MCF 10A (cell line): ENCODE data around the gene ALDH9A1. TPM values are rescaled to one million over a fixed set of nuclear protein-coding genes. Genes with fewer than 3 reads are reported as not detected.
A peak's percentile ranks its signal among the peaks of the same experiment; 100 is the strongest.

Experiments used
- BruUV-seq: library from RNA; stranded (reverse); fragments of 400-500 nt; replicated peaks from 2 replicates; lab custom pipeline; 2021; lab: Mats Ljungman, UMichigan
- CTCF ChIA-PET: fragments of 300-600 bp; sonication (Branson Sonifier 250); formaldehyde crosslinking; extraction: SDS; loops from one replicate; lab custom pipeline; 2021; ENCODE audit warnings: antibody characterized with exemption, inconsistent platforms; lab: Yijun Ruan, JAX
- POLR2A ChIA-PET: fragments of 300-600, 350-650 bp; sonication (Branson Sonifier 250); formaldehyde crosslinking; extraction: SDS; loops from one replicate; lab custom pipeline; 2020; ENCODE audit warnings: antibody characterized with exemption, inconsistent platforms; lab: Yijun Ruan, JAX
- DNase-seq: peaks from one replicate; pipeline ENCODE4 v3.0.0-alpha.2; 2018; ENCODE audit not compliant: unreplicated experiment
- H3K27ac Mint-ChIP-seq: one replicate; pipeline ENCODE4 v1.8.0; 2022; ENCODE audit warnings: mild to moderate bottlenecking, low read depth, mixed read lengths; ENCODE audit not compliant: unreplicated experiment
- H3K27me3 Mint-ChIP-seq: one replicate; pipeline ENCODE4 v1.8.0; 2022; ENCODE audit warnings: mixed read lengths; ENCODE audit not compliant: insufficient read depth, unreplicated experiment
- H3K36me3 Mint-ChIP-seq: one replicate; pipeline ENCODE4 v1.8.0; 2022; ENCODE audit warnings: mild to moderate bottlenecking, moderate library complexity, mixed read lengths; ENCODE audit not compliant: insufficient read depth, unreplicated experiment
- H3K4me1 Mint-ChIP-seq: one replicate; pipeline ENCODE4 v1.8.0; 2022; ENCODE audit warnings: mixed read lengths; ENCODE audit not compliant: insufficient read depth, unreplicated experiment
- H3K4me3 Mint-ChIP-seq: one replicate; pipeline ENCODE4 v1.8.0; 2022; ENCODE audit warnings: mild to moderate bottlenecking, moderate library complexity, mixed read lengths; ENCODE audit not compliant: unreplicated experiment
- H3K9me3 Mint-ChIP-seq: one replicate; pipeline ENCODE4 v1.8.0; 2022; ENCODE audit warnings: mixed read lengths; ENCODE audit not compliant: unreplicated experiment
- intact Hi-C: fragments of 100-400 bp; cut with micrococcal nuclease; formaldehyde crosslinking; loops from 2 replicates; pipeline ENCODE4 v1.14.1; 2022
- total RNA-seq: library from RNA; stranded (reverse); gene quantifications from 2 replicates; pipeline ENCODE4 v1.2.3, GENCODE V29; 2022
- TF ChIP-seq, protein P1 (sequence below): fragments of 200-600 bp; IDR thresholded peaks from one replicate; pipeline ENCODE4 v1.8.0; 2022; ENCODE audit warnings: antibody characterized with exemption, mild to moderate bottlenecking; ENCODE audit not compliant: unreplicated experiment

The ALDH9A1 gene
- total RNA-seq, 1 experiment from 2014 or later = 67.1 TPM

DNA sequence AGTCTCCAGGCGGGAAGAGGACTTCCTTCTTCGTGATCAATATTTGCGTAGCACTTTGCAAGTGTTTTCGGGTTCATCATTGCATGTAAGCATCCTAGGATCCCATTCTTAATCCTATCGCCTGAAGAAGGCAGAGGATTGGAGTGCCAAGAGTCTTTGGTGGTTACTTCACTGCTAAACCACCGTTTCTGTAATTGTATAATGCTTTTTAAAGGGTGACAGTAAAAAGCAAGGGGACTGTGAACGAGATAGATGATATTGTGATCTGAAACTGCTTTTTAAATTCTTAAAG is 345 bp upstream of the ALDH9A1 start:
- TSS peak; percentile 42 for BruUV-seq
- intact Hi-C loops = loop anchor here (5.0 kb wide), 1 partner anchor 216 kb away; no protein-coding TSS in a partner anchor
- peak overlapping the region; percentile 80 for H3K27ac Mint-ChIP-seq
- CTCF ChIA-PET = interaction anchor here (0.6 to 5.4 kb wide), 15 partner anchors 14 to 810 kb away, joined by 3 to 62 read pairs (median 6); no protein-coding TSS in a partner anchor
- H3K27me3 Mint-ChIP-seq = no peaks in the 10 kb centered on the region
- no peak for DNase-seq
- H3K9me3 Mint-ChIP-seq = no peaks in the 10 kb centered on the region
- H3K4me1 Mint-ChIP-seq = peaks cover 11% of the 10 kb centered on the region
- TF ChIP-seq, protein P1, sequence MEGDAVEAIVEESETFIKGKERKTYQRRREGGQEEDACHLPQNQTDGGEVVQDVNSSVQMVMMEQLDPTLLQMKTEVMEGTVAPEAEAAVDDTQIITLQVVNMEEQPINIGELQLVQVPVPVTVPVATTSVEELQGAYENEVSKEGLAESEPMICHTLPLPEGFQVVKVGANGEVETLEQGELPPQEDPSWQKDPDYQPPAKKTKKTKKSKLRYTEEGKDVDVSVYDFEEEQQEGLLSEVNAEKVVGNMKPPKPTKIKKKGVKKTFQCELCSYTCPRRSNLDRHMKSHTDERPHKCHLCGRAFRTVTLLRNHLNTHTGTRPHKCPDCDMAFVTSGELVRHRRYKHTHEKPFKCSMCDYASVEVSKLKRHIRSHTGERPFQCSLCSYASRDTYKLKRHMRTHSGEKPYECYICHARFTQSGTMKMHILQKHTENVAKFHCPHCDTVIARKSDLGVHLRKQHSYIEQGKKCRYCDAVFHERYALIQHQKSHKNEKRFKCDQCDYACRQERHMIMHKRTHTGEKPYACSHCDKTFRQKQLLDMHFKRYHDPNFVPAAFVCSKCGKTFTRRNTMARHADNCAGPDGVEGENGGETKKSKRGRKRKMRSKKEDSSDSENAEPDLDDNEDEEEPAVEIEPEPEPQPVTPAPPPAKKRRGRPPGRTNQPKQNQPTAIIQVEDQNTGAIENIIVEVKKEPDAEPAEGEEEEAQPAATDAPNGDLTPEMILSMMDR = no peak
- peak overlapping the region; percentile 97 for H3K4me3 Mint-ChIP-seq
- peaks cover 20% of the 10 kb centered on the region for H3K36me3 Mint-ChIP-seq
- POLR2A ChIA-PET = interaction anchor here (0.6 to 4.5 kb wide), 19 partner anchors 9 to 1140 kb away, joined by 3 to 128 read pairs (median 7); partner anchors contain the start of genes MGST3, POGK and TMCO1

DNA sequence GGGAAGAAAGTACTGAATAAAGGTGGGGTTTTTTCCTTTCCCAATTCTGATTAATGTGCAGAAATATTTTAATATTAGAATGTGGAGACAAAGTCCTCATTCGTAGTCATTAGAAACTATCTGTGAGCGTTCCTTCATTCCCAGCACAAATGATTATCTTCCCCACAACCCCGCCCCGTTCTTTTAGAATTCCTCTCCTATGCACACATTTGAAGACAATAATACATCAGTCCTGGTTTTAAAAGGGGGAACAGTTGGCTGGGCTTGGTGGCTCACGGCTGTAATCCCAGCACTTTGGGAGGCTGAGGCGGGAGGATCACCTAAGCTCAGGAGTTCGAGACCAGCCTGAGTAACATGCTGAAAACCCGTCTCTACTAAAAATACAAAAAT is 876 bp downstream of the ALDH9A1 start:
- DNase-seq = peak; percentile 25
- CTCF ChIA-PET = interaction anchor here (0.6 to 5.4 kb wide), 36 partner anchors 9 to 385 kb away, joined by 3 to 62 read pairs (median 4); partner anchors contain the start of genes MGST3 and TMCO1

DNA sequence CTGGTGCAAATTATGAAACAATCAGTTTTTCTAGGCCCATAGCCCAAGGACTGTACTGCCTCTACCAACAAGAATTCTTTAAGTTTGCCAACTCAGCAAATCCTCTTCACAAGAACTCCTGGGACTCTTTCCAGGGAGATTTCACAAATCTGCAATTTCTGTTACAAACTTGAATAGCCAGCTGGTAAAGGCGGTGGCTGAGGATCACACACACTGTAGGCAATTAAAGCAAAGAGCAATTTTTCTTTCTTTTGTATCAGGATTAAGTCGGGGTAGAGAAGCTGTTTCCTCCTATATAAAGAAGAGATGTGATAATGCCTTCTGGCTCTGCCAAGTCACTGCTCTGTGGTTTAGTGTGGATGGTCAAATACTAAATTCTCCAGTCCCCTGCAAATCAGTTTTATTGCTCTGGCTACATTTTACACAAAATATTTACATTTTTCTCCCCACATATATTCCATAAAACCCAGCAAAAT is 1.7 kb downstream of the ALDH9A1 start:
- CTCF ChIA-PET = interaction anchor here (0.6 to 5.4 kb wide), 17 partner anchors 12 to 313 kb away, joined by 3 to 62 read pairs (median 4); no protein-coding TSS in a partner anchor
- Mint-ChIP-seq H3K4me3 (peak overlapping the region; percentile 97), H3K4me1 (peaks cover 11% of the 10 kb centered on the region), H3K27me3 (no peaks in the 10 kb centered on the region), H3K27ac (peak overlapping the region; percentile 80), H3K9me3 (no peaks in the 10 kb centered on the region), H3K36me3 (peaks cover 36% of the 10 kb centered on the region)
- intact Hi-C loops = loop anchor here (1.0 to 5.0 kb wide), 4 partner anchors 65 to 214 kb away; partner anchors contain the start of genes MGST3 and TMCO1
- no TSS peak for BruUV-seq
- DNase-seq = peak; percentile 95
- POLR2A ChIA-PET = interaction anchor here (0.6 to 4.5 kb wide), 22 partner anchors 8 to 219 kb away, joined by 3 to 128 read pairs (median 7); partner anchors contain the start of genes MGST3 and TMCO1
- TF ChIP-seq, protein P1 = no peak

More for the DNA sequence above, 876 bp downstream of the ALDH9A1 start:
- Mint-ChIP-seq H3K4me1 (peaks cover 11% of the 10 kb centered on the region), H3K27me3 (no peaks in the 10 kb centered on the region), H3K4me3 (peak overlapping the region; percentile 97), H3K27ac (peak overlapping the region; percentile 80), H3K9me3 (no peaks in the 10 kb centered on the region), H3K36me3 (peaks cover 29% of the 10 kb centered on the region)
- BruUV-seq = no TSS peak
- intact Hi-C loops = loop anchor here (2.0 to 5.0 kb wide), 2 partner anchors 71 to 215 kb away; partner anchors contain the start of gene TMCO1
- TF ChIP-seq, protein P1 = no peak
- POLR2A ChIA-PET = interaction anchor here (0.6 to 4.5 kb wide), 39 partner anchors 10 to 1179 kb away, joined by 3 to 128 read pairs (median 4); partner anchors contain the start of genes FAM78B, MGST3, POGK and TADA1

DNA sequence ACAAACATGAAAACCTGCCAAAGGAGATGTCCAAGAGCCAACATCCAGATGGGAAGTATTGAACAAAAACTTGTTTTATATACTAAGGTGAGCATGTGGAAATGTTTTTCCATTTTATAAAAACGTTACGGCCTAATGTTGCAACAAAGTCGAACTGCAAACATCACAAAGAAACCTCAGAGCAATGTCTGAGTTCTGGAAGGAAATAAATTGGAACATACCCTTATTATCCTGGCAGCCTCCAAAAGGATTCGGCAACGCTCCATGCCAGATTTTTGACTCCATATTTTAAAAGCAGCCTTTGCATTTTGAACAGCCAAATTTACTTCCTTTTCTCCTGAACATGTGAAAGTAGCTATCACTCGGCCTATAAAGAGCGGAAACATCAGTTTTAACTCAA is 3.3 kb downstream of the ALDH9A1 start:
- H3K27ac Mint-ChIP-seq = no peak overlapping the region
- intact Hi-C loops = loop anchor here (5.0 kb wide), 1 partner anchor 213 kb away; no protein-coding TSS in a partner anchor
- POLR2A ChIA-PET = interaction anchor here (0.6 to 4.5 kb wide), 4 partner anchors 22 to 64 kb away, joined by 3 to 128 read pairs (median 12); partner anchors contain the start of gene MGST3

More for the DNA sequence above, 3.3 kb downstream of the ALDH9A1 start:
- Mint-ChIP-seq H3K4me1 (peaks cover 11% of the 10 kb centered on the region), H3K27me3 (no peaks in the 10 kb centered on the region), H3K4me3 (no peak overlapping the region), H3K9me3 (no peaks in the 10 kb centered on the region), H3K36me3 (peaks cover 51% of the 10 kb centered on the region)
- no peak for DNase-seq
- TF ChIP-seq, protein P1 = no peak
- CTCF ChIA-PET = interaction anchor here (0.6 to 4.0 kb wide), 7 partner anchors 9 to 1078 kb away, joined by 3 to 22 read pairs (median 4); no protein-coding TSS in a partner anchor
- no TSS peak for BruUV-seq
